Fibroblast of gingiva (primary cell): Measurements from ENCODE around the gene PLCH1.
"Not testable (repeated sequence)": the region's sequence is repeated elsewhere in the genome, so short reads cannot be mapped to it uniquely, and the experiment has no call there.

Experiments
- DNase-seq: peaks from one replicate; pipeline ENCODE4 v3.0.0-alpha.2; 2011; ENCODE audit warnings: low read depth

Gene PLCH1

GRCh38 chr3:155641956-155642355 is 102.9 kb downstream of the PLCH1 start:
- DNase-seq: no peak

GRCh38 chr3:155640098-155640497 is 104.8 kb downstream of the PLCH1 start:
- no peak for DNase-seq

GRCh38 chr3:155639462-155640055 is 105.3 kb downstream of the PLCH1 start:
- DNase-seq: no peak

- peak; percentile 52 for DNase-seq
These were observed 106.4 kb downstream of the PLCH1 start for GRCh38 chr3:155638461-155638860.

- no peak for DNase-seq
These were observed 107.3 kb downstream of the PLCH1 start for GRCh38 chr3:155637567-155637966.

GRCh38 chr3:155635056-155635455 is 109.8 kb downstream of the PLCH1 start:
- no peak for DNase-seq

- DNase-seq: no peak
These were observed 110.7 kb downstream of the PLCH1 start for GRCh38 chr3:155634121-155634719.

GRCh38 chr3:155631323-155632019 is 113.4 kb downstream of the PLCH1 start:
- peak; percentile 42 for DNase-seq

GRCh38 chr3:155629556-155629955 is 115.3 kb downstream of the PLCH1 start:
- DNase-seq: no peak

- peak; percentile 2 for DNase-seq
These were observed 115.8 kb downstream of the PLCH1 start for GRCh38 chr3:155629056-155629455.

- DNase-seq: not testable (repeated sequence)
These were observed 122.2 kb downstream of the PLCH1 start for GRCh38 chr3:155622647-155623046.

- not testable (repeated sequence) for DNase-seq
These were observed 124.3 kb downstream of the PLCH1 start for GRCh38 chr3:155620552-155620951.

- no peak for DNase-seq
These were observed 125.6 kb downstream of the PLCH1 start for GRCh38 chr3:155619118-155619915.

GRCh38 chr3:155618543-155618942 is 126.3 kb downstream of the PLCH1 start:
- DNase-seq: no peak

GRCh38 chr3:155617346-155617925 is 127.4 kb downstream of the PLCH1 start:
- DNase-seq: no peak

GRCh38 chr3:155615141-155615540 is 129.7 kb downstream of the PLCH1 start:
- DNase-seq: not testable (repeated sequence)

- DNase-seq: not testable (repeated sequence)
These were observed 130.5 kb downstream of the PLCH1 start for GRCh38 chr3:155614410-155614809.

- DNase-seq: no peak
These were observed 133.4 kb downstream of the PLCH1 start for GRCh38 chr3:155611456-155611855.

GRCh38 chr3:155609586-155609985 is 135.3 kb downstream of the PLCH1 start:
- DNase-seq: no peak

- no peak for DNase-seq
These were observed 136.5 kb downstream of the PLCH1 start for GRCh38 chr3:155608228-155608920.

- no peak for DNase-seq
These were observed 137.1 kb downstream of the PLCH1 start for GRCh38 chr3:155607761-155608160.

- no peak for DNase-seq
These were observed 139.3 kb downstream of the PLCH1 start for GRCh38 chr3:155605571-155605970.
